Measurements from ENCODE around the gene SNRPA. TPM values are rescaled to one million over a fixed set of nuclear protein-coding genes. Genes with fewer than 3 reads are reported as not detected.
A peak's percentile ranks its signal among the peaks of the same experiment; 100 is the strongest.
"Not testable (repeated sequence)": the region's sequence is repeated elsewhere in the genome, so short reads cannot be mapped to it uniquely, and the experiment has no call there.

SNRPA gene
- total RNA-seq, 1 experiment from 2014 or later: 181 TPM

GRCh38 chr19:40771101-40771862 lies 20.3 kb downstream of the SNRPA start:
- not testable (repeated sequence) for H3K4me1 ChIP-seq; H3K27ac ChIP-seq; H3K9me3 ChIP-seq (replicated peaks); H3K4me3 ChIP-seq; H3K27me3 ChIP-seq; H3K36me3 ChIP-seq
- peak; percentile 36 to 69 for DNase-seq

GRCh38 chr19:40774916-40775631 lies 24.1 kb downstream of the SNRPA start, which contains the start of gene MIA:
TSS of gene MIA (plus strand) at chr19:40775521. CDS start at chr19:40775543, 22 bp downstream.
- no peaks in the 10 kb centered on the region for H3K9me3 ChIP-seq (replicated peaks)
- no peaks in the 10 kb centered on the region for H3K36me3 ChIP-seq
- H3K27me3 ChIP-seq: no peaks in the 10 kb centered on the region
- H3K4me3 ChIP-seq: no peak within 1 kb of the TSS
- peak in 1 of 2 experiments; percentile 44 for DNase-seq
- H3K27ac ChIP-seq: no peak within 1 kb of the TSS
- H3K4me1 ChIP-seq: peaks cover 5% of the 10 kb centered on the region; the same call in 1 of the 2 replicates

DNA sequence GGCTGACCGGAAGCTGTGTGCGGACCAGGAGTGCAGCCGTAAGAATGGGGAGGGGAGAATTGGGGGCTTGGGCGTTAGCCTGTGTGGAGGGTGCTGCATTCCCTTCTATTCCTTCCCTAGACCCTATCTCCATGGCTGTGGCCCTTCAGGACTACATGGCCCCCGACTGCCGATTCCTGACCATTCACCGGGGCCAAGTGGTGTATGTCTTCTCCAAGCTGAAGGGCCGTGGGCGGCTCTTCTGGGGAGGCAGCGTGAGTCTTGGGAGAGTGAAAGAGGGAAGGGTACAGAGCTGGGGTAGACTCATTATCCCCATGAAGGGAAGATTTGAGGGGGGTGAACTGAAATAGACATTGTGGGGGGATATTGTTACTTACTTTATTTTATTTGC lies 24.6 kb downstream of the SNRPA start:
- H3K27me3 ChIP-seq: no peaks in the 10 kb centered on the region
- DNase-seq: no peak
- H3K4me1 ChIP-seq: peaks cover 5% of the 10 kb centered on the region; the same call in 1 of the 2 replicates
- H3K27ac ChIP-seq: no peak overlapping the region
- no peak overlapping the region for H3K4me3 ChIP-seq
- H3K36me3 ChIP-seq: no peaks in the 10 kb centered on the region
- H3K9me3 ChIP-seq (replicated peaks): no peaks in the 10 kb centered on the region

DNA sequence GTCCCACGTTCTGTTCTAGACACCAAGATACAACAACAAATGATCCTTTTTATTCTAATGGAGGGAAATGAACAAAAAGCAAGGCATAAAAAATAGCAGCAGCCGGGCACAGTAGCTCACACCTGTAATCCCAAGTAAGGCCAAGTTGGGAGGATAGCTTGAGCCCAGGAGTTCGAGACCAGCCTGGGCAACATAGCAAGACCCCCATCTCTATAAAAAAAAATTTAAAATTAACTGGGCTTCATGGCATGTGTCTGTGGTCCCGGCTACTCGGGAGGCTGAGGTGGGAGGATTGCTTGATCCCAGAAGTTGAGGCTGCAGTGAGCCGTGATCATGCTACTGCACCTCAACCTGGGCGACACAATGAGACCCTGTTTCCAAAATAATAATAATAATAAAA lies 25.4 kb downstream of the SNRPA start:
- no peaks in the 10 kb centered on the region for H3K9me3 ChIP-seq (replicated peaks)
- H3K4me3 ChIP-seq: no peak overlapping the region
- H3K27me3 ChIP-seq: no peaks in the 10 kb centered on the region
- DNase-seq: no peak
- H3K36me3 ChIP-seq: no peaks in the 10 kb centered on the region
- H3K27ac ChIP-seq: no peak overlapping the region
- H3K4me1 ChIP-seq: peaks cover 5% of the 10 kb centered on the region; the same call in 1 of the 2 replicates

GRCh38 chr19:40776932-40777644 lies 26.1 kb downstream of the SNRPA start:
- H3K27ac ChIP-seq: peak overlapping the region; percentile 83
- peak overlapping the region; percentile 67 for H3K4me3 ChIP-seq
- peaks cover 5% of the 10 kb centered on the region; the same call in 1 of the 2 replicates for H3K4me1 ChIP-seq
- no peaks in the 10 kb centered on the region for H3K9me3 ChIP-seq (replicated peaks)
- no peaks in the 10 kb centered on the region for H3K36me3 ChIP-seq
- DNase-seq: peak; percentile 94 to 98
- no peaks in the 10 kb centered on the region for H3K27me3 ChIP-seq

DNA sequence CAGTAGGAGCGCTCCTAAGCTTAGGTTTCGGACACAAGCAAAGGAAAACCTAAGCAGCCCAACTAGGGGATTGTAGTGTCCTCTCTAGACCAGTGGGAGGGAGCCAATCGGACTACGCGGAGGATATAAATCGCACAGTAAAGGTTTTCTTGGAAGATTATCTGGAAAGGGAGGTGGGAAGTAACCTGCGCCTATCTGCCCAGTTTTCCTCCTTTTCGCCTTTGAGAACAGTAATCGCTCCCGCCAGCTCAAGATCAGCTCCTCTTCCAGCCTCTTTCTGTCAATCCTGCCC lies 26.6 kb downstream of the SNRPA start:
- H3K27me3 ChIP-seq: no peaks in the 10 kb centered on the region
- peak overlapping the region; percentile 83 for H3K27ac ChIP-seq
- no peak for DNase-seq
- no peaks in the 10 kb centered on the region for H3K36me3 ChIP-seq
- peak overlapping the region; percentile 67 for H3K4me3 ChIP-seq
- peaks cover 5% of the 10 kb centered on the region; the same call in 1 of the 2 replicates for H3K4me1 ChIP-seq
- no peaks in the 10 kb centered on the region for H3K9me3 ChIP-seq (replicated peaks)

DNA sequence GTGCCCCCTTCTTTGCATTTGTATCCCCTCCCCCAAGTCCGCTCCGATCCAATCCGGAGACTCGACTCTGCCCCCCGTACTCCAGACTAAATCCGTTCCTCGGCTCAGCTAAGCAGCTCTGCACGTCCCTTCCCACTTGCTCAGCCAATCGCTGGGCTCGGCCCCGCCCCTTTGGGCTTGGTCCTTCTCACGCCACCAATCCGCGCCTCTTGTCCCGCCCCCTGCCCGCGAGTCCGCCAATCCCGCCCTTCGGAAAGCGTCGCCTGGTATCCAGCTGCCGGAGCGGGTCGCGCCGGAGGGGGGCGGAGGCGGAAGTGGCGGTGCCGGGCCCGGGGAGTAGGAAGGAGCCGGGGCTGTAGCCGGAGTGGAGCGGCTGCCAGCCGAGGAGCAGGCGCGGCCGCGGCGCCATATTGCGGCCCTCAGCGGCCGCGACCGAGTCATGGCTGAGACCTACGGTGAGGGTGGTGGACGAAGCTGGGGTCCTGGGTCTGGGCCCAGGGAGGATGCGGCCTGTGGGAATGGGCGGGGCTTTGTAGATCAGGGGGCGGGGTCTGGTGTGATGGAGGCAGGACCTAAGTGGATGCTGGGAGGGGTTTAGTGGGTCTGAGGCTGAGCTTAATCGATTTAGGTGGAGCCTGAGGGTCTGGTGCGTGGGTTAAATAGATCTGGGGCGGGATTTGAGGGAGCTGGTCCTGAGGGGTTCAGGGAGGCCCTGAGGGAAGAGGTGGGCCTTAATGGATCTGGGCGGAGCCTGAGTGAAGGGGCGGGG lies 27.1 kb downstream of the SNRPA start, which contains the start of gene RAB4B:
TSS of gene RAB4B (plus strand) at position 311 of the 769 bp plus-strand sequence. CDS start at position 440, 129 bp downstream.
- Histone ChIP-seq H3K4me1 (peaks cover 5% of the 10 kb centered on the region; the same call in 1 of the 2 replicates), H3K9me3 (replicated peaks) (no peaks in the 10 kb centered on the region), H3K4me3 (peak within 1 kb of the TSS; percentile 67), H3K27me3 (no peaks in the 10 kb centered on the region), H3K27ac (peak within 1 kb of the TSS; percentile 83), H3K36me3 (no peaks in the 10 kb centered on the region)
- peak; percentile 100 for DNase-seq

GRCh38 chr19:40778706-40779284 lies 27.8 kb downstream of the SNRPA start:
- Histone ChIP-seq H3K27ac (peak overlapping the region; percentile 83), H3K27me3 (no peaks in the 10 kb centered on the region), H3K4me3 (peak overlapping the region; percentile 67), H3K36me3 (no peaks in the 10 kb centered on the region), H3K9me3 (replicated peaks) (no peaks in the 10 kb centered on the region), H3K4me1 (peaks cover 5% of the 10 kb centered on the region; the same call in 1 of the 2 replicates)
- no peak for DNase-seq

- no peaks in the 10 kb centered on the region for H3K36me3 ChIP-seq
- H3K4me1 ChIP-seq: peaks cover 5% of the 10 kb centered on the region; the same call in 1 of the 2 replicates
- H3K27me3 ChIP-seq: no peaks in the 10 kb centered on the region
- no peaks in the 10 kb centered on the region for H3K9me3 ChIP-seq (replicated peaks)
- no peak for DNase-seq
- H3K4me3 ChIP-seq: no peak overlapping the region
- no peak overlapping the region for H3K27ac ChIP-seq
Observed at GRCh38 chr19:40780582-40780981, 29.6 kb downstream of the SNRPA start.

DNA sequence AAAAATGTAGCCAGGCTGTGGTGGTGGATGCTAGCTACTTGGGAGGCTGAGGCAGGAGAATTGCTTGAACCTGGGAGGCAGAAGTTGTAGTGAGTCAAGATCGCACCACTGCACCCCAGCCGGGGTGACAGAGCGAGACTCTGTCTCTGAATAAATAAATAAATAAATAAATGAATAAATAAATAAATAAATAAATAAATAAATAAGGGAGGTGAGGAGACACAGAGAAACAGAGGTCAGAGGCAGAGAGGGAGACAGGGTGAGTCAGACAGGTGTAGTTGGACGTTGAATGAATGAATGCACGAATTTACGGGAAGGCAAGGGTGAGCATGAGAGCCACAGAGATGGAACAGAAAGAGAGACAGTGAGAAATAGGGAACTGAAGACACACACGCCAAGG lies 30.1 kb downstream of the SNRPA start:
- Histone ChIP-seq H3K9me3 (replicated peaks) (no peaks in the 10 kb centered on the region), H3K4me1 (peaks cover 5% of the 10 kb centered on the region; the same call in 1 of the 2 replicates), H3K27ac (no peak overlapping the region), H3K4me3 (no peak overlapping the region), H3K36me3 (no peaks in the 10 kb centered on the region), H3K27me3 (no peaks in the 10 kb centered on the region)
- DNase-seq: no peak

DNA sequence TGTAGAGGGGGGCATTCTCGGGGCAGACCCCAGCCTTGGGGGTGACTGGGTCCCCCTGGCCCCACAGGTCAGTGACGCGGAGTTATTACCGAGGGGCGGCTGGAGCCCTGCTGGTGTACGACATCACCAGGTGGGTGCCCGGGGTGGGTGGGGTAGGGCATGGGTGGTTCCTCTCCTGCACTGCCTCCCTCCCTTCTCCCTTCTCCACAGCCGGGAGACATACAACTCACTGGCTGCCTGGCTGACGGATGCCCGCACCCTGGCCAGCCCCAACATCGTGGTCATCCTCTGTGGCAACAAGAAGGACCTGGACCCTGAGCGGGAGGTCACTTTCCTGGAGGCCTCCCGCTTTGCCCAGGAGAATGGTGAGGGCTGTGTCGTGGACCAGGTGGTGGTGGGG lies 32.7 kb downstream of the SNRPA start:
- Histone ChIP-seq H3K27ac (no peak overlapping the region), H3K4me3 (no peak overlapping the region), H3K4me1 (no peaks in the 10 kb centered on the region), H3K9me3 (replicated peaks) (no peaks in the 10 kb centered on the region), H3K36me3 (no peaks in the 10 kb centered on the region), H3K27me3 (no peaks in the 10 kb centered on the region)
- DNase-seq: no peak

- not testable (repeated sequence) for DNase-seq; H3K9me3 ChIP-seq (replicated peaks); H3K27me3 ChIP-seq; H3K27ac ChIP-seq; H3K4me1 ChIP-seq; H3K4me3 ChIP-seq; H3K36me3 ChIP-seq
Observed at GRCh38 chr19:40784146-40784545, 33.1 kb downstream of the SNRPA start.

DNA sequence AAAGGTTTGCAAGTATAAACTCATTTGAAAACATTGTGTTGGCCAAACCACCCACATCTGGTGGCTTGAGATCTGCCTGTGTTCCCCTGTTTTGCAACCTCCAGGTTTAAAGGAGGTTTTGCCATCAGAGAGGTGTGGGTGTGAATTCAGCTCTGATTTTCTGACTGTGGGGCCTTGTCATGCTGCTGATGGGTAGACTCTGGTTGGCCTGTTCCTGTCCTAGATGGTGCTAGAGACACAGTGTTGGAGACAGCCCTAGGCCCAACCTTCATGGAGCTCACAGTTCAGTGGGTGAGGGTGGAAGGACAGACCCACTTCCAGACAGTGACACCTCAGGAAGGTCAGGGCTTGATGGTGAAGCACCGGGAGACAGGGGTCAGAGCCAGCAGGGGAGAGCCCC lies 34.5 kb downstream of the SNRPA start:
- Histone ChIP-seq H3K4me3 (no peak overlapping the region), H3K27ac (no peak overlapping the region), H3K4me1 (no peaks in the 10 kb centered on the region), H3K36me3 (no peaks in the 10 kb centered on the region), H3K27me3 (no peaks in the 10 kb centered on the region), H3K9me3 (replicated peaks) (no peaks in the 10 kb centered on the region)
- no peak for DNase-seq

Measured in SJCRH30 (cell line).